Immature natural killer cell (primary cell): ENCODE data around the gene C16orf46. TPM values are rescaled to one million over a fixed set of nuclear protein-coding genes. Genes with fewer than 3 reads are reported as not detected.
A peak's percentile ranks its signal among the peaks of the same experiment; 100 is the strongest.

Experiments
- DNase-seq, 3 donors: peaks; one replicate each; pipeline ENCODE4 v3.0.0; 2022; ENCODE audit warnings: mixed read lengths in 1 of 3
- H3K27ac Mint-ChIP-seq, 6 donors: one replicate each; pipeline ENCODE4 v1.8.0; 2020; ENCODE audit warnings: mixed read lengths in 6 of 6, mild to moderate bottlenecking in 5 of 6, inconsistent platforms in 4 of 6, moderate library complexity in 3 of 6
- H3K27me3 Mint-ChIP-seq, 3 donors: one replicate each; pipeline ENCODE4 v1.8.0; 2020 to 2021; ENCODE audit warnings: low read depth in 3 of 3, mild to moderate bottlenecking in 3 of 3, mixed read lengths in 3 of 3, moderate library complexity in 3 of 3, inconsistent platforms in 1 of 3
- H3K36me3 Mint-ChIP-seq, 3 donors: one replicate each; pipeline ENCODE4 v1.8.0; 2020; ENCODE audit warnings: mixed read lengths in 3 of 3, inconsistent platforms in 2 of 3, mild to moderate bottlenecking in 2 of 3
- H3K4me1 Mint-ChIP-seq, 2 donors: one replicate each; pipeline ENCODE4 v1.8.0; 2020; ENCODE audit warnings: inconsistent platforms in 2 of 2, mild to moderate bottlenecking in 2 of 2, mixed read lengths in 2 of 2, moderate library complexity in 1 of 2
- H3K4me3 Mint-ChIP-seq, 5 donors: one replicate each; pipeline ENCODE4 v1.8.0; 2020; ENCODE audit warnings: mild to moderate bottlenecking in 5 of 5, mixed read lengths in 5 of 5, inconsistent platforms in 3 of 5, moderate library complexity in 3 of 5
- H3K9me3 Mint-ChIP-seq, 6 donors: one replicate each; pipeline ENCODE4 v1.8.0; 2020; ENCODE audit warnings: mild to moderate bottlenecking in 6 of 6, mixed read lengths in 6 of 6, inconsistent platforms in 4 of 6, moderate library complexity in 3 of 6
- polyA plus RNA-seq, 3 donors: library from polyadenylated mRNA; unstranded; fragments of 300-500 nt; fragmentation: Illumina TruSeq; gene quantifications; one replicate each; pipeline ENCODE4 v1.2.3, GENCODE V29; 2021

C16orf46 gene
- polyA plus RNA-seq, 3 donors from 2014 or later: 0.16 TPM; not detected in 2

DNA sequence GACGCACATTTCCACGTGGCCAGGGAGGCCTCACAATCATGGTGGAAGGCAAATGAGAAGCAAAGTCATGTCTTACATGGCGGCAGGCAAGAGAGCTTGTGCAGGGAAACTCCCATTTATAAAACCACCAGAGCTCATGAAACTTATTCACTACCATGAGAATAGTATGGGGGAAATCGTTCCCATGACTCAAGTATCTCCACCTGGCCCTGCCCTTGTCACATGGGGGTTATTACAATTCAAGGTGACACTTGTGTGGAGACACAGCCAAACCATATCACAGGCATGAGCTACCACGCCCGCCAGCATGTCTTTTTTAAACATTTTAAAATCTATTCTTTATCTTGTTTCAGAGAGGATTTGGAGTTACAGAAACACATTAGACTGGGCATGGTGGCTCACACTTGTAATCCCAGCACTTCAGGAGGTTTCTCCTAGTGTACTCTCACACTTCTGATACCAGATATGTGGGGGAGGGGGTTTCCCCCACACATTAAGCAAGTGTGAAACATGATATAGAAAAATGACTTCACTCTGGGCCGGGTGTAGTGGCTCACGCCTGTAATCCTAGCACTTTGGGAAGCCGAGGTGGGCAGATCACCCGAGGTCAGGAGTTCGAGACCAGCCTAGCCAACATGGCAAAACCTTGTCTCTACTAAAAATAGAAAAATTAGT is 47.0 kb downstream of the C16orf46 start:
- Mint-ChIP-seq H3K9me3 (no peaks in the 10 kb centered on the region), H3K4me1 (peaks cover 0 to 5% of the 10 kb centered on the region in 2 donors)

GRCh38 chr16:81026429-81026828 is 50.6 kb downstream of the C16orf46 start:
- H3K4me1 Mint-ChIP-seq: no peaks in the 10 kb centered on the region
- H3K27me3 Mint-ChIP-seq: peaks cover 0 to 2% (median 0%) of the 10 kb centered on the region in 3 donors
- H3K4me3 Mint-ChIP-seq: no peak overlapping the region
- H3K27ac Mint-ChIP-seq: no peak overlapping the region
- H3K36me3 Mint-ChIP-seq: peaks cover 0 to 9% (median 0%) of the 10 kb centered on the region in 3 donors
- DNase-seq: no peak
- no peaks in the 10 kb centered on the region for H3K9me3 Mint-ChIP-seq

More for the DNA sequence above, 47.0 kb downstream of the C16orf46 start:
- Mint-ChIP-seq H3K36me3 (peaks cover 0 to 3% (median 0%) of the 10 kb centered on the region in 3 donors), H3K4me3 (no peak overlapping the region), H3K27ac (no peak overlapping the region), H3K27me3 (no peaks in the 10 kb centered on the region)
- DNase-seq: no peak

- Mint-ChIP-seq H3K27me3 (no peaks in the 10 kb centered on the region), H3K36me3 (peaks cover 3 to 18% (median 6%) of the 10 kb centered on the region in 3 donors), H3K27ac (no peak overlapping the region), H3K9me3 (no peaks in the 10 kb centered on the region), H3K4me1 (no peaks in the 10 kb centered on the region), H3K4me3 (no peak overlapping the region)
- DNase-seq: no peak
Measured at GRCh38 chr16:81018496-81018895, 58.5 kb downstream of the C16orf46 start.

- H3K4me3 Mint-ChIP-seq: no peak overlapping the region
- no peaks in the 10 kb centered on the region for H3K9me3 Mint-ChIP-seq
- DNase-seq: no peak
- H3K36me3 Mint-ChIP-seq: peaks cover 4 to 15% (median 12%) of the 10 kb centered on the region in 3 donors
- peaks cover 0 to 4% (median 2%) of the 10 kb centered on the region in 3 donors for H3K27me3 Mint-ChIP-seq
- no peak overlapping the region for H3K27ac Mint-ChIP-seq
- H3K4me1 Mint-ChIP-seq: peaks cover 0 to under 1% of the 10 kb centered on the region in 2 donors
Measured at GRCh38 chr16:81014672-81015071, 62.4 kb downstream of the C16orf46 start.

DNA sequence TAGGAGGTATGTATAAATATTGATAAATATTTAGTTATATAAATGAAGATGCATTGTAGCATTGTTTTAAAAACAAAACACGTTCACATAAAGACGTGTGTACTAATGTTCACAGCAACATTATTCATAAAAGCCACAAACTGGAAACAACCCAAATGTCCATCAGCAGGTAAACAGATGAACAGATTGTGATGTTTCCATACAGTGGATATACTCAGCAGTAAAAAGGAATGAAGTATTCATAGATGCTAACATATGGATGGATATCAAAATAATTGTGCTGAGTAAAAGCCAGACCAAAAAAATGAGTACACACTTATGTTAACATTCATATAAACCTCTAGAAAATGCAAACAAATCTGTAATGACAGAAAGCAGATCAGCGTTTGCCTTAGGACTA is 64.1 kb downstream of the C16orf46 start:
- DNase-seq: no peak
- peaks cover 0 to 9% (median 2%) of the 10 kb centered on the region in 3 donors for H3K27me3 Mint-ChIP-seq
- peaks cover 6 to 11% of the 10 kb centered on the region in 2 donors for H3K4me1 Mint-ChIP-seq
- no peak overlapping the region for H3K4me3 Mint-ChIP-seq
- H3K36me3 Mint-ChIP-seq: peaks cover 4 to 12% (median 7%) of the 10 kb centered on the region in 3 donors
- H3K27ac Mint-ChIP-seq: peak overlapping the region in 1 of 6 donors; percentile 62
- H3K9me3 Mint-ChIP-seq: no peaks in the 10 kb centered on the region

Other genes with a start within 250 kb of the C16orf46 start
- gene CMC2, start 70.4 kb downstream of the C16orf46 start, polyA plus RNA-seq: 100 to 1,000 TPM in 2 of 3 donors, 10 to 100 TPM in 1; 89.9 to 132 (median 113) TPM
- 10 to 100 TPM in 1 of 3 donors, 1 to 10 TPM in 2; 4.5 to 11.6 (median 7.8) TPM for gene CENPN, start 70.0 kb downstream of the C16orf46 start, polyA plus RNA-seq
- 10 to 100 TPM; 25.4 to 51.0 (median 26.4) TPM for gene ATMIN, start 41.4 kb downstream of the C16orf46 start, polyA plus RNA-seq
- 10 to 100 TPM in 1 of 3 donors, 1 to 10 TPM in 2; 6.6 to 11.5 (median 8.3) TPM for gene GCSH, start 19.2 kb upstream of the C16orf46 start, polyA plus RNA-seq
- gene BCO1, start 161.5 kb upstream of the C16orf46 start, polyA plus RNA-seq: not detected
- gene GAN, start 237.7 kb upstream of the C16orf46 start, polyA plus RNA-seq: 1 to 10 TPM; 1.3 to 2.8 (median 2.0) TPM